ENCODE data around the gene RAB44. TPM values are rescaled to one million over a fixed set of nuclear protein-coding genes. Genes with fewer than 3 reads are reported as not detected.

RAB44 gene
- total and polyA plus RNA-seq, 9 of the 15 experiments (the other 6 are each of a cell fraction or from before 2014, with no cell fraction given): not detected

GRCh38 chr6:36740818-36741179 is 43.2 kb downstream of the RAB44 start:
- no peak overlapping the region for H3K4me3 ChIP-seq
- peaks cover 27 to 85% of the 10 kb centered on the region in 2 experiments; a peak in 4 of 5 replicates for H3K27me3 ChIP-seq (ENCODE audit: control insufficient read depth in 2 of 2, insufficient read depth in 2 of 2, low read length in 2 of 2)
- no TSS peak for BruUV-seq (replicated peaks)
- no peaks in the 10 kb centered on the region for H3K79me2 ChIP-seq (ENCODE audit: control insufficient read depth, insufficient read depth, low read length)
- H3K36me3 ChIP-seq (ENCODE audit: control insufficient read depth, insufficient read depth, low read length): no peaks in the 10 kb centered on the region
- in situ Hi-C loops (cut with MboI): no loop called here
- no peaks in the 10 kb centered on the region for H3K9me3 ChIP-seq (replicated peaks; ENCODE audit: control insufficient read depth, insufficient read depth, low read depth, low read length)
- intact Hi-C loops (cut with micrococcal nuclease): no loop called here
- DNase-seq (ENCODE audit: extremely low read depth in 1 of 4, low spot score in 3 of 4): no peak
- H3K9ac ChIP-seq (ENCODE audit: insufficient read depth in 1 of 2, low read depth in 2 of 2, low read length in 2 of 2): no peak overlapping the region
- ChIA-PET CTCF (ENCODE audit: low intra/inter-chr PET ratio) (no interaction called here), POLR2A (interaction anchor here (0.7 to 0.9 kb wide), 2 partner anchors 19 to 23 kb away, joined by 3 read pairs; no protein-coding TSS in a partner anchor)
- no peaks in the 10 kb centered on the region for H3K9me1 ChIP-seq (ENCODE audit: control insufficient read depth, insufficient read depth, low read length)
- FAIRE-seq: no peak
- TF ChIP-seq MCM3 (IDR thresholded peaks at IDR 0.05): no peak
- no peak for TF ChIP-seq PML (IDR thresholded peaks at IDR 0.05; ENCODE audit: low read length)
- TF ChIP-seq, protein P1, sequence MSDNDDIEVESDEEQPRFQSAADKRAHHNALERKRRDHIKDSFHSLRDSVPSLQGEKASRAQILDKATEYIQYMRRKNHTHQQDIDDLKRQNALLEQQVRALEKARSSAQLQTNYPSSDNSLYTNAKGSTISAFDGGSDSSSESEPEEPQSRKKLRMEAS (CRISPR knock-in tag; IDR thresholded peaks at IDR 0.05): no peak
- no peak for TF ChIP-seq E2F3 (CRISPR knock-in tag; IDR thresholded peaks at IDR 0.05)
- TF ChIP-seq ZSCAN32 (CRISPR knock-in tag; IDR thresholded peaks at IDR 0.05): no peak
- TF ChIP-seq ZFP36 (IDR thresholded peaks at IDR 0.05; ENCODE audit: low read depth, low read length, partially characterized antibody): no peak
- no peak for TF ChIP-seq ARID2 (IDR thresholded peaks at IDR 0.05)
- TF ChIP-seq NFIC (IDR thresholded peaks at IDR 0.05): no peak
- TF ChIP-seq ZNF143 (CRISPR knock-in tag; IDR thresholded peaks at IDR 0.05): no peak
- TF ChIP-seq ZBTB34 (CRISPR knock-in tag; IDR thresholded peaks at IDR 0.05): no peak
- TF ChIP-seq HOXB6 (CRISPR knock-in tag; IDR thresholded peaks at IDR 0.05; ENCODE audit: borderline replicate concordance): no peak
- no peak for TF ChIP-seq POLR2AphosphoS5 (IDR thresholded peaks at IDR 0.05; ENCODE audit: control insufficient read depth, insufficient read depth, low read depth, low read length)
- H2AFZ ChIP-seq (ENCODE audit: low read depth, low read length): no peak overlapping the region
- peaks cover 0 to 24% of the 10 kb centered on the region in 2 experiments; a peak in 4 of 5 replicates for H3K4me1 ChIP-seq (replicated peaks in 1 of 2; ENCODE audit: control insufficient read depth in 2 of 2, insufficient read depth in 2 of 2, low read length in 2 of 2)
- 14% methylated on average over 11 of the region's 11 CpGs for WGBS (ENCODE audit: insufficient coverage, low coverage, missing lambda C conversion rate)
- ATAC-seq: no peak
- H4K20me1 ChIP-seq (replicated peaks; ENCODE audit: control insufficient read depth, insufficient read depth, low read length): peaks cover 10% of the 10 kb centered on the region
- no peak overlapping the region for H3K4me2 ChIP-seq (ENCODE audit: insufficient read depth, low read length)
- H3K27ac ChIP-seq (ENCODE audit: extremely low read depth, low read depth, low read length): no peak overlapping the region

All from K562 (cell line).